Measurements from ENCODE around the gene SDK1.

Gene SDK1

GRCh38 chr7:3495530-3495929, 194.5 kb downstream of the SDK1 start:
- no peak for TF ChIP-seq BHLHE40 (IDR thresholded peaks at IDR 0.05; ENCODE audit: borderline replicate concordance)
- no peak for TF ChIP-seq NFRKB (IDR thresholded peaks at IDR 0.05)
- TF ChIP-seq TARDBP (IDR thresholded peaks at IDR 0.05) = no peak
- no peak for TF ChIP-seq PKNOX1 (IDR thresholded peaks at IDR 0.05)
- no peak for TF ChIP-seq LEF1 (IDR thresholded peaks at IDR 0.05; ENCODE audit: borderline replicate concordance)
- no peak for TF ChIP-seq L3MBTL2 (conservative IDR thresholded peaks at IDR 0.05)
- no peak for TF ChIP-seq FOXA1 (IDR thresholded peaks at IDR 0.05)
- TF ChIP-seq SUZ12 (IDR thresholded peaks at IDR 0.05) = no peak
- TF ChIP-seq ELF4 (IDR thresholded peaks at IDR 0.05) = no peak
- TF ChIP-seq ARNT (IDR thresholded peaks at IDR 0.05) = no peak
- TF ChIP-seq ZNF384 (IDR thresholded peaks at IDR 0.05) = no peak
- no peak for TF ChIP-seq CTBP1 (IDR thresholded peaks at IDR 0.05; ENCODE audit: borderline replicate concordance)
- no peak for TF ChIP-seq FOXM1 (IDR thresholded peaks at IDR 0.05; ENCODE audit: borderline replicate concordance)
- TF ChIP-seq SP1 (IDR thresholded peaks at IDR 0.05) = no peak
- TF ChIP-seq HDGF (IDR thresholded peaks at IDR 0.05; ENCODE audit: borderline replicate concordance) = no peak
- TF ChIP-seq FOXK2 (IDR thresholded peaks at IDR 0.05) = no peak
- CTCF ChIA-PET = no interaction called here
- POLR2A ChIA-PET = no interaction called here
- peak; percentile 12 for DNase-seq (ENCODE audit: extremely low spot score)

GRCh38 chr7:3495954-3496353, 194.9 kb downstream of the SDK1 start:
- POLR2A ChIA-PET = no interaction called here
- DNase-seq (ENCODE audit: extremely low spot score) = no peak
- no peak for TF ChIP-seq HDGF (IDR thresholded peaks at IDR 0.05; ENCODE audit: borderline replicate concordance)
- no peak for TF ChIP-seq PKNOX1 (IDR thresholded peaks at IDR 0.05)
- TF ChIP-seq FOXK2 (IDR thresholded peaks at IDR 0.05) = no peak
- TF ChIP-seq SUZ12 (IDR thresholded peaks at IDR 0.05) = no peak
- no peak for TF ChIP-seq TARDBP (IDR thresholded peaks at IDR 0.05)
- TF ChIP-seq ZNF384 (IDR thresholded peaks at IDR 0.05) = no peak
- CTCF ChIA-PET = no interaction called here

- ChIA-PET CTCF (no interaction called here), POLR2A (no interaction called here)
Observed at GRCh38 chr7:3497796-3498195, 196.7 kb downstream of the SDK1 start.

GRCh38 chr7:3501671-3502070, 200.6 kb downstream of the SDK1 start:
- DNase-seq (ENCODE audit: extremely low spot score) = no peak
- POLR2A ChIA-PET = no interaction called here
- CTCF ChIA-PET = no interaction called here
- TF ChIP-seq FOXK2 (IDR thresholded peaks at IDR 0.05) (no peak), SP1 (IDR thresholded peaks at IDR 0.05) (no peak), BHLHE40 (IDR thresholded peaks at IDR 0.05; ENCODE audit: borderline replicate concordance) (no peak), FOXA1 (IDR thresholded peaks at IDR 0.05) (no peak), LEF1 (IDR thresholded peaks at IDR 0.05; ENCODE audit: borderline replicate concordance) (no peak), PKNOX1 (IDR thresholded peaks at IDR 0.05) (no peak), L3MBTL2 (conservative IDR thresholded peaks at IDR 0.05) (no peak), NFRKB (IDR thresholded peaks at IDR 0.05) (no peak), FOXM1 (IDR thresholded peaks at IDR 0.05; ENCODE audit: borderline replicate concordance) (no peak), SUZ12 (IDR thresholded peaks at IDR 0.05) (no peak), TARDBP (IDR thresholded peaks at IDR 0.05) (no peak), ELF4 (IDR thresholded peaks at IDR 0.05) (no peak), CTBP1 (IDR thresholded peaks at IDR 0.05; ENCODE audit: borderline replicate concordance) (no peak), ZNF384 (IDR thresholded peaks at IDR 0.05) (no peak), HDGF (IDR thresholded peaks at IDR 0.05; ENCODE audit: borderline replicate concordance) (no peak), ARNT (IDR thresholded peaks at IDR 0.05) (no peak)

More at GRCh38 chr7:3497796-3498195, 196.7 kb downstream of the SDK1 start:
- TF ChIP-seq HDGF (IDR thresholded peaks at IDR 0.05; ENCODE audit: borderline replicate concordance) (no peak), FOXK2 (IDR thresholded peaks at IDR 0.05) (no peak), NFRKB (IDR thresholded peaks at IDR 0.05) (no peak), BHLHE40 (IDR thresholded peaks at IDR 0.05; ENCODE audit: borderline replicate concordance) (no peak), ZNF384 (IDR thresholded peaks at IDR 0.05) (no peak), FOXA1 (IDR thresholded peaks at IDR 0.05) (no peak)
- no peak for DNase-seq (ENCODE audit: extremely low spot score)

- CTCF ChIA-PET = no interaction called here
- TF ChIP-seq L3MBTL2 (conservative IDR thresholded peaks at IDR 0.05) (no peak), PKNOX1 (IDR thresholded peaks at IDR 0.05) (no peak), BHLHE40 (IDR thresholded peaks at IDR 0.05; ENCODE audit: borderline replicate concordance) (no peak), LEF1 (IDR thresholded peaks at IDR 0.05; ENCODE audit: borderline replicate concordance) (no peak), SP1 (IDR thresholded peaks at IDR 0.05) (no peak), FOXA1 (IDR thresholded peaks at IDR 0.05) (no peak), ARNT (IDR thresholded peaks at IDR 0.05) (no peak), SUZ12 (IDR thresholded peaks at IDR 0.05) (no peak), CTBP1 (IDR thresholded peaks at IDR 0.05; ENCODE audit: borderline replicate concordance) (no peak), ELF4 (IDR thresholded peaks at IDR 0.05) (no peak), NFRKB (IDR thresholded peaks at IDR 0.05) (no peak), FOXM1 (IDR thresholded peaks at IDR 0.05; ENCODE audit: borderline replicate concordance) (no peak), FOXK2 (IDR thresholded peaks at IDR 0.05) (no peak), HDGF (IDR thresholded peaks at IDR 0.05; ENCODE audit: borderline replicate concordance) (no peak), TARDBP (IDR thresholded peaks at IDR 0.05) (no peak), ZNF384 (IDR thresholded peaks at IDR 0.05) (no peak)
- no peak for DNase-seq (ENCODE audit: extremely low spot score)
- POLR2A ChIA-PET = no interaction called here
Observed at GRCh38 chr7:3504384-3504783, 203.3 kb downstream of the SDK1 start.
